Endothelial cell of umbilical vein (primary cell): Measurements from ENCODE around the gene LDLRAD4. TPM values are rescaled to one million over a fixed set of nuclear protein-coding genes. Genes with fewer than 3 reads are reported as not detected.

ENCODE experiments used
- BruUV-seq: library from RNA; stranded (reverse); fragments of 400-500 nt; replicated peaks from 2 replicates; lab custom pipeline; 2021; lab: Mats Ljungman, UMichigan
- CTCF ChIA-PET: fragments of 300-600, 350-600 bp; sonication (Branson Sonifier 250); formaldehyde crosslinking; loops from one replicate; lab custom pipeline; 2021; ENCODE audit warnings: antibody characterized with exemption, inconsistent platforms; lab: Charles Lee
- POLR2A ChIA-PET: fragments of 300-600, 350-600 bp; sonication (Branson Sonifier 250); formaldehyde crosslinking; loops from one replicate; lab custom pipeline; 2021; ENCODE audit warnings: antibody characterized with exemption, inconsistent platforms; lab: Charles Lee
- DNase-seq: peaks from one replicate; pipeline ENCODE4 v3.0.0-alpha.2; 2011; ENCODE audit warnings: low read depth, low spot score
- FAIRE-seq: peaks from 2 replicates; lab custom pipeline; 2011; peaks lifted over from hg19 to GRCh38; lab: Jason Lieb, UNC
- H2AFZ ChIP-seq: 2 replicates; pipeline ENCODE4 v1.6.0; 2012; ENCODE audit warnings: low read depth, low read length, control low read depth, inconsistent platforms
- H3K27ac ChIP-seq: 2 replicates; pipeline ENCODE4 v1.5.1; 2011; ENCODE audit warnings: low read depth, mild to moderate bottlenecking, control low read depth, low read length, moderate library complexity; ENCODE audit not compliant: insufficient read depth
- H3K27me3 ChIP-seq, 2 experiments: 2 replicates each; pipeline versions ENCODE4 v1.6.0 to v1.6.1; 2011; ENCODE audit warnings: low read length in 2 of 2, mixed read lengths in 1 of 2; ENCODE audit not compliant: control insufficient read depth in 2 of 2, insufficient read depth in 2 of 2
- H3K36me3 ChIP-seq, 2 experiments: 2 replicates in 1 of 2; 3 replicates in 1 of 2; pipeline ENCODE4 v1.5.1; 2011; ENCODE audit warnings: low read length in 2 of 2, mild to moderate bottlenecking in 1 of 2, moderate library complexity in 1 of 2; ENCODE audit not compliant: control insufficient read depth in 2 of 2, insufficient read depth in 2 of 2; ENCODE audit errors: extremely low read depth in 1 of 2
- H3K4me1 ChIP-seq: 3 replicates; pipeline ENCODE4 v1.5.1; 2011; ENCODE audit warnings: mild to moderate bottlenecking, low read length; ENCODE audit not compliant: control insufficient read depth, insufficient read depth; ENCODE audit errors: extremely low read depth
- H3K4me2 ChIP-seq: 2 replicates; pipeline ENCODE4 v1.6.1; 2011; ENCODE audit warnings: low read length, control low read depth, mixed read lengths; ENCODE audit not compliant: insufficient read depth
- H3K4me3 ChIP-seq, 3 experiments: fragments of 200-600 bp in 1 of 3; sonication (generic), shearing (Covaris generic) in 1 of 3; replicated peaks in 1 of 3; 2 replicates each; pipeline ENCODE4 v1.5.1; 2011 to 2016; ENCODE audit warnings: control low read depth in 3 of 3, low read length in 3 of 3, mild to moderate bottlenecking in 2 of 3, inconsistent platforms in 1 of 3, low read depth in 1 of 3, moderate library complexity in 1 of 3; ENCODE audit not compliant: insufficient read depth in 1 of 3
- H3K79me2 ChIP-seq: 2 replicates; pipeline ENCODE4 v1.6.0; 2012; ENCODE audit warnings: low read length, inconsistent platforms; ENCODE audit not compliant: control insufficient read depth, insufficient read depth
- H3K9ac ChIP-seq: replicated peaks from 2 replicates; pipeline ENCODE3; 2011; ENCODE audit warnings: low read length, control low read depth; ENCODE audit not compliant: insufficient read depth; ENCODE audit errors: extremely low read depth
- H3K9me1 ChIP-seq: replicated peaks from 3 replicates; pipeline ENCODE4 v1.6.0; 2011; ENCODE audit warnings: mild to moderate bottlenecking, low read length; ENCODE audit not compliant: control insufficient read depth, insufficient read depth; ENCODE audit errors: extremely low read depth
- H3K9me3 ChIP-seq: replicated peaks from 2 replicates; pipeline ENCODE4 v1.5.1; 2012; ENCODE audit warnings: low read length, inconsistent platforms; ENCODE audit not compliant: control insufficient read depth, insufficient read depth
- H4K20me1 ChIP-seq: replicated peaks from 2 replicates; pipeline ENCODE3; 2011; ENCODE audit warnings: mild to moderate bottlenecking, low read length; ENCODE audit not compliant: control insufficient read depth, insufficient read depth; ENCODE audit errors: extremely low read depth
- EZH2 ChIP-seq: IDR thresholded peaks from 2 replicates; pipeline ENCODE4 v1.6.1; 2012; ENCODE audit warnings: borderline replicate concordance, low read depth, mild to moderate bottlenecking, moderate library complexity, low read length, inconsistent platforms; ENCODE audit not compliant: severe bottlenecking
- FOS ChIP-seq: IDR thresholded peaks from 2 replicates; pipeline ENCODE4 v1.6.1; 2011; ENCODE audit warnings: mild to moderate bottlenecking, low read length, moderate library complexity, borderline replicate concordance; ENCODE audit not compliant: insufficient read depth
- GATA2 ChIP-seq: IDR thresholded peaks from 2 replicates; pipeline ENCODE4 v1.7.0; 2011; ENCODE audit warnings: low read depth, mild to moderate bottlenecking, moderate library complexity, mixed read lengths, low read length; ENCODE audit not compliant: insufficient read length, insufficient read depth
- JUN ChIP-seq: IDR thresholded peaks from 2 replicates; pipeline ENCODE4 v1.6.1; 2011; ENCODE audit warnings: borderline replicate concordance, low read depth; ENCODE audit not compliant: insufficient read length, insufficient read depth
- MYC ChIP-seq: IDR thresholded peaks from one replicate; pipeline ENCODE4 v1.6.1; 2011; ENCODE audit warnings: mild to moderate bottlenecking, low read depth, low read length
- POLR2A ChIP-seq: IDR thresholded peaks from 2 replicates; pipeline ENCODE4 v1.6.1; 2012; ENCODE audit warnings: low read depth, mild to moderate bottlenecking, control low read depth, low read length
- POLR2AphosphoS5 ChIP-seq: IDR thresholded peaks from 2 replicates; pipeline ENCODE4 v1.6.1; 2012; ENCODE audit warnings: low read depth, mild to moderate bottlenecking, control low read depth, low read length, moderate library complexity; ENCODE audit not compliant: insufficient read depth
- dilution Hi-C: fragments of 300-500 bp; cut with MboI; formaldehyde crosslinking; loops from one replicate; pipeline ENCODE4 v1.15.0; 2019; ENCODE audit warnings: low sequenced_read_pairs; ENCODE audit not compliant: extremely low pct_ligation_motif_present
- intact Hi-C: fragments of 100-400 bp; cut with micrococcal nuclease; formaldehyde crosslinking; loops from one replicate; pipeline ENCODE4 v1.10.0; 2022
- polyA plus RNA-seq, 4 experiments: library from polyadenylated mRNA; depleted of rRNA in 3 of 4; stranded (reverse) in 3 of 4; unstranded in 1 of 4; fragments of >200 nt; gene quantifications; 2 replicates each; pipeline versions ENCODE4 v1.2.1 to v1.2.3, GENCODE V29; 2011 to 2012; ENCODE audit warnings: missing spikeins in 1 of 4
- total RNA-seq: library from RNA; stranded (reverse); gene quantifications from 2 replicates; pipeline ENCODE4 v1.2.3, GENCODE V29; 2021
- TF ChIP-seq, protein P1 (sequence below), 2 donors: IDR thresholded peaks; 1 replicate in 1 of 2; 2 replicates in 1 of 2; pipeline ENCODE4 v1.5.1; 2011; ENCODE audit warnings: low read length in 2 of 2, mild to moderate bottlenecking in 2 of 2, moderate library complexity in 2 of 2, control low read depth in 1 of 2, inconsistent platforms in 1 of 2, low read depth in 1 of 2; ENCODE audit not compliant: insufficient read depth in 1 of 2; ENCODE audit errors: extremely low read depth in 1 of 2
- TF ChIP-seq, protein P2 (sequence below): IDR thresholded peaks from 2 replicates; pipeline ENCODE4 v1.6.1; 2011; ENCODE audit not compliant: insufficient read depth, insufficient read length

Gene LDLRAD4
- total and polyA plus RNA-seq, 2 donors (not counting 3 experiments of a cell fraction or from before 2014, with no cell fraction given): 5.2 to 6.5 TPM

DNA sequence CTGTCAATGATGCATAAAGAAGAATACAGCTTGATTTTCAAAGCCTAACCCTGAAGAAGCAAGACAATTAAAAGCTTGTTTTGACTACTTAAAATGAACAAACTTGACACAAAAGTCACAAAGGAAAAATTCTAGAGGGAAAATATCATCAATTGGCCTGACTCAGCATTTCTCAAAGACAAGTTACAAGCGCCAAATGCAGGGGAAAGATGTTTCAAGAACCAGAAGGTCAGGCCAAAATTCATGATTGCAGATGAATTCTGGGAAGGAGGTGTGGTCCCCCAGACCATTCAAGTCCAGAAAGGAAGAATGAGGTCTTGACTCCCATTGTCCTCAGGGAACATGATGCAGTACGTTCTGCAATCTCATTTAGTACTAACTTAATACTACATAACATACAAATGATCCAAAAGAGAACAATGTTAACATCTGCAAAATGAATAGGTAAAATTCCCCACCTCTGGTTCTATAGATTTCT is 443.3 kb downstream of the LDLRAD4 start:
- Histone ChIP-seq H2AFZ (no peak overlapping the region), H3K4me3 (no peak overlapping the region), H3K27ac (no peak overlapping the region), H3K79me2 (no peaks in the 10 kb centered on the region), H3K9me3 (no peaks in the 10 kb centered on the region), H4K20me1 (no peaks in the 10 kb centered on the region), H3K36me3 (peaks cover 0 to 2% of the 10 kb centered on the region in 2 experiments), H3K9ac (no peak overlapping the region), H3K4me1 (peaks cover 30% of the 10 kb centered on the region), H3K9me1 (no peaks in the 10 kb centered on the region), H3K4me2 (no peak overlapping the region), H3K27me3 (no peaks in the 10 kb centered on the region)
- dilution Hi-C loops (no loop called here), intact Hi-C loops (no loop called here)
- no TSS peak for BruUV-seq
- peak; percentile 32 for DNase-seq
- no peak for FAIRE-seq
- ChIA-PET CTCF (no interaction called here), POLR2A (no interaction called here)
- TF ChIP-seq FOS (no peak), EZH2 (no peak), GATA2 (no peak), POLR2A (no peak), POLR2AphosphoS5 (no peak)
- TF ChIP-seq, protein P1, sequence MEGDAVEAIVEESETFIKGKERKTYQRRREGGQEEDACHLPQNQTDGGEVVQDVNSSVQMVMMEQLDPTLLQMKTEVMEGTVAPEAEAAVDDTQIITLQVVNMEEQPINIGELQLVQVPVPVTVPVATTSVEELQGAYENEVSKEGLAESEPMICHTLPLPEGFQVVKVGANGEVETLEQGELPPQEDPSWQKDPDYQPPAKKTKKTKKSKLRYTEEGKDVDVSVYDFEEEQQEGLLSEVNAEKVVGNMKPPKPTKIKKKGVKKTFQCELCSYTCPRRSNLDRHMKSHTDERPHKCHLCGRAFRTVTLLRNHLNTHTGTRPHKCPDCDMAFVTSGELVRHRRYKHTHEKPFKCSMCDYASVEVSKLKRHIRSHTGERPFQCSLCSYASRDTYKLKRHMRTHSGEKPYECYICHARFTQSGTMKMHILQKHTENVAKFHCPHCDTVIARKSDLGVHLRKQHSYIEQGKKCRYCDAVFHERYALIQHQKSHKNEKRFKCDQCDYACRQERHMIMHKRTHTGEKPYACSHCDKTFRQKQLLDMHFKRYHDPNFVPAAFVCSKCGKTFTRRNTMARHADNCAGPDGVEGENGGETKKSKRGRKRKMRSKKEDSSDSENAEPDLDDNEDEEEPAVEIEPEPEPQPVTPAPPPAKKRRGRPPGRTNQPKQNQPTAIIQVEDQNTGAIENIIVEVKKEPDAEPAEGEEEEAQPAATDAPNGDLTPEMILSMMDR (IDR thresholded peaks at IDR 0.05; ENCODE audit: extremely low read depth in 1 of 2, insufficient read depth in 1 of 2, low read depth in 1 of 2, low read length in 2 of 2): no peak

DNA sequence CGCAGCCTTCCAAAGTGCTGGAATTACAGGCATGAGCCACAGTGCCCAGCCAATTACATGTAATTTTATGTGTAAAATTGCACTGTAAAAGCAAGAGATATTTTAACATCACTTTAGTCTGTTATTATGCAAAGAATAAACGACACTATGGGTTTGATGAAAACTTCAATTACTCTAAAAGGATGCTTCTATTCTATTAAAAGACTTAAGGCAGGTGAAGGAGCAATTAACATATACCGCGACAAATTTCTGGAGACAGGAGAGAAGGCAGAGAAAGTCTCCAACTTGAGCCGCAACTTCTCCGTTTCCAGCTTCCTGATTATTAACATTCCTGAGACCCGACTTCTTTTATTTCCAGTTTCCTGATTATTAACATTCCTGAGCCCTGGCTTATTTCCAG is 454.1 kb downstream of the LDLRAD4 start:
- TF ChIP-seq FOS (no peak), MYC (no peak), JUN (no peak), EZH2 (no peak), POLR2AphosphoS5 (no peak)
- TF ChIP-seq, protein P1 (IDR thresholded peaks at IDR 0.05; ENCODE audit: extremely low read depth in 1 of 2, insufficient read depth in 1 of 2, low read depth in 1 of 2, low read length in 2 of 2): no peak
- TF ChIP-seq, protein P2, sequence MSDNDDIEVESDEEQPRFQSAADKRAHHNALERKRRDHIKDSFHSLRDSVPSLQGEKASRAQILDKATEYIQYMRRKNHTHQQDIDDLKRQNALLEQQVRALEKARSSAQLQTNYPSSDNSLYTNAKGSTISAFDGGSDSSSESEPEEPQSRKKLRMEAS: no peak
- BruUV-seq: no TSS peak
- Histone ChIP-seq H3K9me3 (no peaks in the 10 kb centered on the region), H3K9ac (no peak overlapping the region), H3K4me3 (no peak overlapping the region), H3K79me2 (peaks cover 2% of the 10 kb centered on the region), H3K27ac (peak overlapping the region; percentile 5), H3K4me1 (no peaks in the 10 kb centered on the region), H3K4me2 (no peak overlapping the region), H3K27me3 (no peaks in the 10 kb centered on the region), H3K9me1 (no peaks in the 10 kb centered on the region), H4K20me1 (no peaks in the 10 kb centered on the region), H3K36me3 (no peaks in the 10 kb centered on the region), H2AFZ (no peak overlapping the region)
- FAIRE-seq (no peak), DNase-seq (no peak)
- dilution Hi-C loops: no loop called here
- CTCF ChIA-PET: no interaction called here
- POLR2A ChIA-PET: no interaction called here
- intact Hi-C loops: no loop called here
